NB4 (cell line): Measurements from ENCODE around the gene LIPF.
"Not testable (repeated sequence)": the region's sequence is repeated elsewhere in the genome, so short reads cannot be mapped to it uniquely, and the experiment has no call there.

Source experiments
- DNase-seq: peaks from one replicate; pipeline ENCODE4 v3.0.0; 2010; ENCODE audit warnings: low read depth
- H3K4me3 ChIP-seq: one replicate; pipeline ENCODE4 v1.5.1; 2011; ENCODE audit warnings: mild to moderate bottlenecking, low read depth, low read length, moderate library complexity
- MAX ChIP-seq: IDR thresholded peaks from 2 replicates; pipeline ENCODE4 v1.6.1; 2011; ENCODE audit warnings: low read depth, low read length
- MYC ChIP-seq: IDR thresholded peaks from 2 replicates; pipeline ENCODE4 v1.6.1; 2011; ENCODE audit warnings: low read depth, low read length
- POLR2A ChIP-seq: IDR thresholded peaks from 2 replicates; pipeline ENCODE4 v1.6.1; 2011; ENCODE audit warnings: mild to moderate bottlenecking; ENCODE audit not compliant: insufficient read length; ENCODE audit errors: extremely low read depth
- TF ChIP-seq, protein P1 (sequence below): IDR thresholded peaks from one replicate; pipeline ENCODE4 v1.5.1; 2012; ENCODE audit warnings: low read depth, low read length

The LIPF gene

DNA sequence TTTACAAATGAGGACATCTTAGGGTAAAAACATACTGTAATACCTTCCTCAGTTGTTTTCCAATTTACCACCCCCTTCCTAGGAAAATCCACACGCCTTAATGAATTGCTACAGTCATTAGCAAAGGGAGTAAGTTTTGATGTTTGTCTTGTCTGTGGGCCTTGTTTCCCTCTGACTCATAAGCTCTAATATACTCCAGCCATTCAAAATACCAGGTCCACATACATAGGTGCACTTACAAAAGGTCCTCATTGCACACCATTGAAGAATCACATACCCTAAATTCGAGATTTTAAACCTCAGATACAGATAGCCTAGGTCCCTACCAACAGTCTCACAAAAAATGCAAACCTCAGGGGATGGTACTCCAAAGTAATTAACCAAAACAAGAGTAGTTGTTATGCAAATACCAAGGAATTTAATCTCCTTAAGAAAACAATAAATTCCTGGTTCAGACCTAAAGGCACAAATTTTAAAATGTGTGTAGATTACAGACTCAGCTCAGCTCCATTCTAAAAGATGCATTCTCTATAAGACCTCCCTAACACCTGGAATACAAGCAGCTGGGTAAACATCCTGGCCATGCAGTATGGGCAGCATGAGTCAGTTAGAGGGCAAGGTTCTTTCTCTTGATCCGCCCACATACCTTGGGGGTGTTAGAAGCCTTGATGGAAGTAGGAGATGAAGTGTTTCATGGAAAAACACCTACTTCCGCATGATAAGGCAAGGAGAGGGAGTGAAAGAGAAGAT, 38.8 kb downstream of the LIPF start:
- TF ChIP-seq MYC (no peak), POLR2A (no peak), MAX (no peak)
- TF ChIP-seq, protein P1, sequence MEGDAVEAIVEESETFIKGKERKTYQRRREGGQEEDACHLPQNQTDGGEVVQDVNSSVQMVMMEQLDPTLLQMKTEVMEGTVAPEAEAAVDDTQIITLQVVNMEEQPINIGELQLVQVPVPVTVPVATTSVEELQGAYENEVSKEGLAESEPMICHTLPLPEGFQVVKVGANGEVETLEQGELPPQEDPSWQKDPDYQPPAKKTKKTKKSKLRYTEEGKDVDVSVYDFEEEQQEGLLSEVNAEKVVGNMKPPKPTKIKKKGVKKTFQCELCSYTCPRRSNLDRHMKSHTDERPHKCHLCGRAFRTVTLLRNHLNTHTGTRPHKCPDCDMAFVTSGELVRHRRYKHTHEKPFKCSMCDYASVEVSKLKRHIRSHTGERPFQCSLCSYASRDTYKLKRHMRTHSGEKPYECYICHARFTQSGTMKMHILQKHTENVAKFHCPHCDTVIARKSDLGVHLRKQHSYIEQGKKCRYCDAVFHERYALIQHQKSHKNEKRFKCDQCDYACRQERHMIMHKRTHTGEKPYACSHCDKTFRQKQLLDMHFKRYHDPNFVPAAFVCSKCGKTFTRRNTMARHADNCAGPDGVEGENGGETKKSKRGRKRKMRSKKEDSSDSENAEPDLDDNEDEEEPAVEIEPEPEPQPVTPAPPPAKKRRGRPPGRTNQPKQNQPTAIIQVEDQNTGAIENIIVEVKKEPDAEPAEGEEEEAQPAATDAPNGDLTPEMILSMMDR: no peak
- H3K4me3 ChIP-seq: no peak overlapping the region
- DNase-seq: no peak

GRCh38 chr10:88705958-88706357, 41.7 kb downstream of the LIPF start, which contains the start of gene LIPK:
LIPK (plus strand) TSS chr10:88706249; CDS start chr10:88724544, 18,295 bp downstream.
- no peak within 1 kb of the TSS for H3K4me3 ChIP-seq
- no peak for DNase-seq
- TF ChIP-seq MAX: no peak
- no peak for TF ChIP-seq POLR2A
- no peak for TF ChIP-seq MYC

- H3K4me3 ChIP-seq: no peak overlapping the region
- DNase-seq: peak; percentile 16
- TF ChIP-seq MAX: no peak
- no peak for TF ChIP-seq MYC
- TF ChIP-seq, protein P1: no peak
- no peak for TF ChIP-seq POLR2A
These were observed 43.4 kb downstream of the LIPF start for GRCh38 chr10:88707429-88708155.

DNA sequence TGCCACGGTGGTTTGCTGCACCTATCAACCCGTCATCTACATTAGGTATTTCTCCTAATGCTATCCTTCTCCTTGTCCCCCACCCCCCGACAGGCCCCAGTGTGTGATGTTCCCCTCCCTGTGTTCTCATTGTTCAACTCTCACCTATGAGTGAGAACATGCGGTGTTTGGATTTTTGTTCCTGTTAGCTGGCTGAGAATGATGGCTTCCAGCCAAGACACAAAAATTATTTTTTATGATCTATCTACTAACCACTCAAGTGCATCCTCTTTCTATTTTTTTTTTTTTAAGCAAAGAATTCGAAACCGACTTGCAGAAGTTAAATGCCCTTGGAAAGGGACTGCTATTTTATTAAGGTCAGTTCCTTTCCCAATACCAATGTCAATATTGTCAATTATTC, 45.1 kb downstream of the LIPF start:
- not testable (repeated sequence) for H3K4me3 ChIP-seq, DNase-seq

DNA sequence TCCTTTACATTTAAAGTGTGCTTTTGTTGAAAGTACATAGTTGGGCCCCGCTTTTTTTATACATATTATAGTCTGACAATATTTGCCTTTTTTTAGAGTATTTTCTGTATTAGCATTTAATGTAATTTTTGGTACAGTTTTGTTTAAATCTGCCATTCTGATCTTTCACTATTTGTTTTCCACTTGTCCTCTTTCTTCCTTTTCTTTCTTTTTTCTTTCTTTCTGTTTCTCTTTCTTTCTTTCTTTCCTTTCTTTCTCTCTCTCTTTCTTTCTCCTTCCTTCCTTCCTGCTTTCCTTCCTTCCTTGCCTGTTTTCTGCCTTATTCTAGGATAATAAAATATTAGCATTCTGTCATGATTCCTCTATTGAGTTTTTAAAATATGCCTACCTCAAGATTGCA, 51.3 kb downstream of the LIPF start:
- TF ChIP-seq, protein P1: no peak
- TF ChIP-seq MAX (no peak), POLR2A (no peak), MYC (no peak)
- DNase-seq: no peak
- H3K4me3 ChIP-seq: no peak overlapping the region

DNA sequence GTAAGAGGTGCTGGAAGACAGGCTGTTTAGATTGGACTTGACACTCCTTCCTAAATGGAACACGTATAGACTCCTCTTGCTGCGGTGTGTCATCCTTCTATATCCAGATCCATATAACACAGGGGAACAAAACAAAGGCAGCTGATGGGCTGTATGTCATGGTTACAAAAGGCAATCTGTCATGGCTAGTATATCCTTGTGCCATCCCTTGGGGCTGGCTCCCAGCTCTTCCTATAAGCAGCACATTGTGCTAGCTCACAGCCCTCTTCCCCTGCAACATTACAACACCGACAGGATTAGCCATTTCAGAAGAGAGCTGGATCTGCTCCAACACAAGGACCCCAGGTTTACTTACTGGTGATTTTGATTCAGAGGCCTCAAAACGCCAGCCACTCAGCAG, 57.1 kb downstream of the LIPF start:
- no peak for DNase-seq
- H3K4me3 ChIP-seq: no peak overlapping the region
- TF ChIP-seq, protein P1: no peak
- TF ChIP-seq MYC: no peak
- TF ChIP-seq MAX: no peak
- no peak for TF ChIP-seq POLR2A
